GM23248 (cell line): ENCODE data around the gene DRD2.

Source experiments
- EZH2 ChIP-seq: fragments of 200-600 bp; sonication (generic); IDR thresholded peaks from 2 replicates; pipeline ENCODE4 v1.6.1; 2018; ENCODE audit warnings: antibody characterized with exemption, mild to moderate bottlenecking; ENCODE audit not compliant: insufficient read depth, poor library complexity, severe bottlenecking
- EZH2phosphoT487 ChIP-seq: fragments of 200-600 bp; sonication (generic); IDR thresholded peaks from 2 replicates; pipeline ENCODE4 v1.6.1; 2018; ENCODE audit warnings: antibody characterized with exemption, moderate library complexity, mild to moderate bottlenecking, low read depth; ENCODE audit not compliant: insufficient read depth

GRCh38 chr11:113400631-113401230 is 74.5 kb downstream of the DRD2 start:
- TF ChIP-seq EZH2 (no peak), EZH2phosphoT487 (no peak)
